DND-41 (cell line): Measurements from ENCODE around the gene FKBP14.

Experiments
- CTCF ChIP-seq: IDR thresholded peaks from 2 replicates; pipeline ENCODE4 v1.5.1; 2012; ENCODE audit warnings: borderline replicate concordance, low read length, moderate library complexity, mild to moderate bottlenecking; ENCODE audit not compliant: poor library complexity, severe bottlenecking; ENCODE audit errors: extremely low read depth
- EZH2 ChIP-seq: IDR thresholded peaks from 3 replicates; pipeline ENCODE4 v1.6.1; 2012; ENCODE audit warnings: borderline replicate concordance, low read depth, mild to moderate bottlenecking, moderate library complexity, low read length, inconsistent platforms; ENCODE audit not compliant: severe bottlenecking

- TF ChIP-seq CTCF: no peak
- no peak for TF ChIP-seq EZH2
These were observed 49.7 kb downstream of the FKBP14 start for GRCh38 chr7:29976673-29977415.
